HG03135 (cell line): ENCODE data around the gene GRHL1.
"Not testable (repeated sequence)": the region's sequence is repeated elsewhere in the genome, so short reads cannot be mapped to it uniquely, and the experiment has no call there.

Experiments
- ATAC-seq: cut with Tn5 transposase; IDR thresholded peaks from one replicate; pipeline ENCODE4 v1.9.1; 2021; ENCODE audit warnings: mild to moderate bottlenecking, moderate library complexity; ENCODE audit not compliant: unreplicated experiment

Gene GRHL1

GRCh38 chr2:10019602-10020400, 68.3 kb downstream of the GRHL1 start:
- no peak for ATAC-seq

- ATAC-seq = no peak
Observed at GRCh38 chr2:10022041-10022421, 70.5 kb downstream of the GRHL1 start.

- ATAC-seq = no peak
Observed at GRCh38 chr2:10022445-10022844, 71.0 kb downstream of the GRHL1 start.

GRCh38 chr2:10022966-10023662, 71.6 kb downstream of the GRHL1 start:
- no peak for ATAC-seq

- ATAC-seq = no peak
Observed at GRCh38 chr2:10026940-10027569, 75.6 kb downstream of the GRHL1 start.

GRCh38 chr2:10027660-10028330, 76.3 kb downstream of the GRHL1 start:
- ATAC-seq = no peak

GRCh38 chr2:10028407-10028987, 77.0 kb downstream of the GRHL1 start:
- ATAC-seq = no peak

GRCh38 chr2:10028988-10029874, 77.7 kb downstream of the GRHL1 start:
- no peak for ATAC-seq

GRCh38 chr2:10029875-10030223, 78.4 kb downstream of the GRHL1 start:
- ATAC-seq = no peak

- ATAC-seq = no peak
Observed at GRCh38 chr2:10030311-10030736, 78.8 kb downstream of the GRHL1 start.

GRCh38 chr2:10030798-10031197, 79.3 kb downstream of the GRHL1 start:
- not testable (repeated sequence) for ATAC-seq

- no peak for ATAC-seq
Observed at GRCh38 chr2:10031886-10032745, 80.6 kb downstream of the GRHL1 start.

GRCh38 chr2:10032746-10033105, 81.2 kb downstream of the GRHL1 start:
- no peak for ATAC-seq

GRCh38 chr2:10033251-10034006, 81.9 kb downstream of the GRHL1 start:
- ATAC-seq = no peak

- ATAC-seq = no peak
Observed at GRCh38 chr2:10034333-10035052, 83.0 kb downstream of the GRHL1 start.

GRCh38 chr2:10035053-10035422, 83.5 kb downstream of the GRHL1 start:
- ATAC-seq = no peak

GRCh38 chr2:10035633-10036032, 84.1 kb downstream of the GRHL1 start:
- ATAC-seq = no peak
